GM19023 (cell line): ENCODE data around the gene RPP25L.
"Not testable (repeated sequence)": the region's sequence is repeated elsewhere in the genome, so short reads cannot be mapped to it uniquely, and the experiment has no call there.

Experiments
- ATAC-seq: cut with Tn5 transposase; IDR thresholded peaks from one replicate; pipeline ENCODE4 v1.9.1; 2021; ENCODE audit warnings: mild to moderate bottlenecking, moderate library complexity; ENCODE audit not compliant: unreplicated experiment

Gene RPP25L

DNA sequence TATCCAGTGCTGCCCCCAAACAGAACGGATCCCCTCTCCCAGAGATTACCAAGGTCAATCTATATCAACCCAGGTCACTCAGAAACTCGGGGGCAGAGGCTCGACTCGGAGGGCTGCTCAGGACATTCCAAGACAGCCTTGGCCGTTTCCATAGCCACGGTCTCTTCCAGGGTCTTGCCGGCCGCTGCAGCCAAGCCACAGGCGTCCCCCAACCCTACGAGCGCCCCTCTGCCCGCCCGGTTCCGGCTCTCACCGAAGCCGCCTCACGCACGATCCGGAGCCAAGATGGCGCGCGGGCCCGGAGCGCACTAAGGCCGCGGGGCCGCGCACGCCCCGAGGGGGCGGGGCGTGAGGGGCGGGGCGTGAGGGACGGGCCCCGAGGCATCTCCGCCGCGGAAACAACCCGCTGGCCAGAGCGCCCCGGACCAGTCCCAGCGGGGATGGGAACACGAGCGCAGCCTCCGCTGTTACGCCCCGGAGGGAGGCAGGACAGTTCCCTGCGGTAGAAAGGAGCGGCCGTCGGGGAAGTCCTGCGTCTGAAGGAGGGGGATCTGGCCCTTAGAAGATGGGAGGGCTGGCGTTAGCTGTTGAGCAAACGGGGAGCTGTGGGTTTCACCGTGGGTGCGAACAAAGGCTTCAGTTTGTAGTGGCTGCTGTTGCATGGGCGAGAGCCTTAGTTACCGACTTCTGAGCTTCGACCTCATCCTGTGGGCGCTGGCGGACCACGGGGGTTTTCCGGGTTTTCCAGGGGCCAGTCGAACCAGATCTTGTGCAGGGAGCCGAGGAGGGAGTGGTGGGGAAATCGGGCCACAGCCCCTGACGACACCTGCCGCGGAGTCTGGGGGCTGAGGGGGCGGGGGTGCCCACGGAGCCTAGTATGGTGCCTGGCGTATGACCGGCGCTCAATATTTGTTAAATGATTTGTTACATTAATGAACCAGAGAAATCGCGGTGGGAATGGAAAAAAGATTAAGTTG is at the start of gene RPP25L:
RPP25L (minus strand) TSS at position 287 of the 977 bp plus-strand sequence. CDS start 801 bp downstream, outside the sequence.
- ATAC-seq: peak; percentile 91

GRCh38 chr9:34659592-34660253 is 47.8 kb upstream of the RPP25L start:
- ATAC-seq: no peak

DNA sequence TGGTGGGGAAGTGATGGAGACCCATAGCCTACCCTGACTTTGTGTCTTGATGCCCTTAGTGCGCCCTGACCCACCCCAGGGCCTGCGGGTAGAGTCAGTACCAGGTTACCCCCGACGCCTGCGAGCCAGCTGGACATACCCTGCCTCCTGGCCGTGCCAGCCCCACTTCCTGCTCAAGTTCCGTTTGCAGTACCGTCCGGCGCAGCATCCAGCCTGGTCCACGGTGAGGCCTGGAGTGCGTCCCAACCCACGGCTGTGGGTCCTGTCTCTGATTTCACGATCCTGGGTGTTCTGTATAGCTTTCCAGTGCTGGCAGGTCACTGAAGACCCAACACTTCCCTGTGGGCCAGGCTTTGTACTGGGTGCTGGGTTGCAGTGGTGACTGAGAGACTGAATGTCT is 46.6 kb upstream of the RPP25L start:
- no peak for ATAC-seq

- ATAC-seq: no peak
These were observed 45.1 kb upstream of the RPP25L start for GRCh38 chr9:34656992-34657391.

- ATAC-seq: no peak
These were observed 43.5 kb upstream of the RPP25L start for GRCh38 chr9:34655394-34655793.

GRCh38 chr9:34654323-34655051 is 42.6 kb upstream of the RPP25L start:
- ATAC-seq: no peak

DNA sequence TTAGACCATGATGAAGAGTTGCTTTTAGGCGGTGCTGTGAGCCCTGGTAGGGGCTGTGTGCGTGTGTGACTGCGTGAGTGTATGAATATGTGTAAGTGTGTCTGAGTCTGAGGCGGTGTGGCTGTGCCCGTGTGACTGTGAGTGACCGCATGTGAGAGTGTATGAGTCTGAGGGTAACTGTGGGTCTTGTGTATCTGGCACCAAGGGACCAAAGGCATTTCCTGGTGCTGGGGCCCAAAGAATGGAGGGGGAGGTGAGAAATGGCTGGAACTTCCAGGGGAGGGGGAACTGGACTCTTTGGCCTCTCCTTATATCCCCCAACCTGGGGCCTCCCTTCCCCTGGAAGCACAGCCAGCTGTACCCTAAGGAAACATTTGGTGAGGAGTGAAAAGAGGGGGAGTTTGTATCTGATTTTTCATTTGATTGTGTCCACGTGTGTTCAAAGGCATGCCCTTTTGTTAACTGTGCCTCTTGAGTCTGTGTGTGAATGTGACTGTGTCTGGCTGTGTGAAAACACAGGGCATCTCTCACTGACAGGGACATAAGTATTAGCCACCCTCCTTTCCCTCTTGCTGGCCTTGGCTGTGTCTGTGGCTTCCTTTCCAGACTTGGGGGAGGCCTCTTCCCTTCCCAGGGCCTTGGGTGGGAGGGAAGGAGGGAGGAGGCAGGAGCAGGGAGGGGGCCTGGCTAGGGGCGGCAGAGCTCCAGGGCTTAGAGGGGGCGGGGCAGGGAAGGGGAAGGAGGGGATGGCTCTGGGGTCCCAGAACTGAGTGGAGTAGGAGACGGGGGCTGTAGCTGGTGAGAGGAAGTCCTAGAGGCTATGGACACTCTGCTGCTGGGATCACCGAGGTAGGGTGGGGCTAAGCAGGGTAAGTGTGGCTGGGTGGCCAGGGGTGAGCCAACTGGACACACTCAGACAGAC is 41.5 kb upstream of the RPP25L start:
- no peak for ATAC-seq

GRCh38 chr9:34652602-34653000 is 40.7 kb upstream of the RPP25L start:
- ATAC-seq: no peak

DNA sequence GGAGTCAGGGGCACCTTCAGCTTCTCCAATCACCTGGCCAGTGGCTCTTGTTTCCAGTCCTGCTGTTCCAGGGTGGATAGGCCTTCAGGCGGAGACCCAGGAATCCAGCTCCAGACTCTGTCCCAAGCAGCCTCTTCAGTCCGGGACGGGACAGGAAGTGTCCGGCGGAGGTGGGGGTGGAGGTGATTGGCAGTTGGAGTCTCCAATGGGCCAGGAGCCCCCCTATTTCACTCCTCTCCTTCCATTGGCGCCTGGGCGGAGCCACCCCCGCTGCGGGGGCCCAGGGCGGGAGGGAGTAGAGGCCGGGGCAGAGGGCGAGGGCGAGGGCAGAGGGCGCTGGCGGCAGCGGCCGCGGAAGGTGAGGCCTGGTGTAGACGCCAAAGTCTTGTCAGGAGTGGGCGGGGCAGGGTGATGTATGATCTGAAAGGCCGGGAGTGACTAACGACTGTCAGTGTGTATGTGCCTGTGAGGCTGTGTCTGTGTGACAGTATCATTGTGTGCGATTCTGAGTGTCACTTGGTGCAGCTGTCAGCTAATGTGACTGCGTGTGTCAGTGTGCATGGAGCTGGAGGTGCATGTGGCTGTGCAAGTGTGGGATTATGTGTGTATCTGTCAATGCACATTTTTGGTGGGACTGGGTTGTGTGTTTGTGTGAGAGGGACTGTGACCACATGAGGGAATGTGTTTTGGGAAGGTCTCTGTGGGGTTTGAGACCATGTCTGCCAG is 40.1 kb upstream of the RPP25L start, which contains the start of gene IL11RA:
IL11RA (plus strand) TSS at position 310 of the 726 bp plus-strand sequence. CDS start 3,033 bp downstream, outside the sequence.
- no peak for ATAC-seq

- ATAC-seq: no peak
These were observed 39.4 kb upstream of the RPP25L start for GRCh38 chr9:34651321-34651720.

DNA sequence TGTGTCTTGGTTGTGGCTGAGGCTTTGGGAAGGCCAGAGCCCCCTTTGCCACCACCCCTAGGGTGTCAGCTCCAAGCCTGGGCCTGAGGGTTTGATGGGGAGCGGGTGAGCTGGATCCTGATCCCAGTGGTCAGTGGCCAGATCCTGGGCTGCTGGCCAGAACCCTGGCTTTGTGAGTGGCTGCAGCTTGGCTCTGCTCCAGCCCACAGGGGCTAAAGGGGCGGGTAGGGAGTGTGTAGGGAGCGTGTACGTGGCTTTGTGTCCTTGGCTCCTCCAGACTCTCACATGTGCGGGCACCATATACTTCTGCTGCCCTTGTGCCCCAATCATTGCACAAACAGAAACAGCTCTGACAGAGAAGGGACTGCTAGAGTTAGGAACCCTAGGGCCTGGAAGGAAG is 38.9 kb upstream of the RPP25L start:
- no peak for ATAC-seq

GRCh38 chr9:34648673-34649072 is 36.8 kb upstream of the RPP25L start:
- no peak for ATAC-seq

GRCh38 chr9:34647651-34648050 is 35.8 kb upstream of the RPP25L start:
- ATAC-seq: no peak

DNA sequence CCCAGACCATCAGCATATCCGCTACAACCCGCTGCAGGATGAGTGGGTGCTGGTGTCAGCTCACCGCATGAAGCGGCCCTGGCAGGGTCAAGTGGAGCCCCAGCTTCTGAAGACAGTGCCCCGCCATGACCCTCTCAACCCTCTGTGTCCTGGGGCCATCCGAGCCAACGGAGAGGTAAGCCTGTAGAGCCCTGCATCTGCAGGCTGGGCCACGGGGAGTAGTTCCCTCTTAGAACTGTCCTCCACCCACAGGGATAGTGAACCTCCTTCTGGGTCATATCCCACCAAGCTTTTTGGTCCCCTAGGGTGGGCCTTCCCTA is 35.1 kb upstream of the RPP25L start:
- ATAC-seq: no peak

- ATAC-seq: peak; percentile 89
These were observed 34.5 kb upstream of the RPP25L start, which contains the start of gene GALT for GRCh38 chr9:34646211-34647083. GALT (plus strand) TSS chr9:34646675; CDS start chr9:34646705, 30 bp downstream.

GRCh38 chr9:34644766-34645314 is 32.9 kb upstream of the RPP25L start:
- ATAC-seq: no peak

GRCh38 chr9:34642679-34643078 is 30.8 kb upstream of the RPP25L start:
- no peak for ATAC-seq

DNA sequence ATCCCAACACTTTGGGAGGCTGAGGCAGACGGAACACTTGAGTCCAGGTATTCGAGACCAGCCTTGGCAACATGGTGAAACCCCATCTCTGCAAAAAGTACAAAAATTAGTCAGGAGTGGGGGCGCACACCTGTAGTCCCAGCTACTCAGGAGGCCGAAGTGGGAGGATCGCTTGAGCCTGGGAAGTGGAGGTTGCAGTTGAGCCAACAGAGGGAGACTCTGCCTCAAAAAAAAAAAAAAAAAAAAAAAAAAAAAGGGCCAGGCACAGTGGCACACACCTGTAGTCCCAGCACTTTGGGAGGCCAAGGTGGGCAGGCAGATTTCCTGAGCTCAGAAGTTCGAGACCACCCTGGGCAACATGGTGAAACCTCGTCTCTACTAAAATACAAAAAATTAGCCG is 27.4 kb upstream of the RPP25L start:
- not testable (repeated sequence) for ATAC-seq
